Heart left ventricle (tissue), 16 donors: ENCODE measurements around the gene TTC34. TPM values are rescaled to one million over a fixed set of nuclear protein-coding genes. Genes with fewer than 3 reads are reported as not detected.

Source experiments
- ATAC-seq, 4 donors: fragments of 200-7000 bp; cut with Tn5 transposase; one replicate each; pipeline ENCODE4 v1.9.1; 2020 to 2022; ENCODE audit warnings: moderate library complexity in 4 of 4, mild to moderate bottlenecking in 3 of 4, moderate number of reproducible peaks in 1 of 4
- DNase-seq, 5 donors: peaks; one replicate each; pipeline ENCODE4 v3.0.0-alpha.2; 2020
- H3K27ac ChIP-seq, 12 donors: fragments of 200-600 bp; sonication (generic) in 4 of 12; one replicate each; pipeline versions ENCODE4 v1.5.0 to v1.8.0; 2016 to 2022; ENCODE audit warnings: mild to moderate bottlenecking in 2 of 12
- H3K27me3 ChIP-seq, 9 donors: fragments of 200-600 bp; sonication (generic) in 2 of 9; one replicate each; pipeline versions ENCODE4 v1.5.1 to v1.8.0; 2016 to 2022; ENCODE audit warnings: mild to moderate bottlenecking in 3 of 9
- H3K36me3 ChIP-seq, 9 donors: fragments of 200-600 bp; sonication (generic) in 2 of 9; one replicate each; pipeline versions ENCODE4 v1.5.0 to v1.8.0; 2018 to 2022; ENCODE audit warnings: mild to moderate bottlenecking in 2 of 9
- H3K4me1 ChIP-seq, 12 donors: fragments of 200-600 bp; sonication (generic) in 4 of 12; one replicate each; pipeline versions ENCODE4 v1.5.0 to v1.8.0; 2016 to 2022; ENCODE audit warnings: mild to moderate bottlenecking in 3 of 12
- H3K4me3 ChIP-seq, 12 donors: fragments of 200-600 bp; sonication (generic) in 4 of 12; one replicate each; pipeline versions ENCODE4 v1.5.0 to v1.8.0; 2017 to 2022; ENCODE audit warnings: mild to moderate bottlenecking in 9 of 12, moderate library complexity in 4 of 12
- H3K9me3 ChIP-seq, 12 donors: fragments of 200-600 bp; sonication (generic) in 4 of 12; one replicate each; pipeline versions ENCODE4 v1.5.0 to v1.8.0; 2016 to 2022; ENCODE audit warnings: mild to moderate bottlenecking in 1 of 12
- CTCF ChIP-seq, 12 donors: fragments of 200-600 bp; sonication (generic) in 4 of 12; IDR thresholded peaks; one replicate each; pipeline versions ENCODE4 v1.5.0 to v1.8.0; 2018 to 2022; ENCODE audit warnings: antibody characterized with exemption in 12 of 12, mild to moderate bottlenecking in 5 of 12
- POLR2A ChIP-seq, 2 donors: fragments of 450-650 bp; IDR thresholded peaks; one replicate each; pipeline ENCODE4 v1.6.1; 2017; ENCODE audit warnings: antibody characterized with exemption in 2 of 2, mild to moderate bottlenecking in 2 of 2, moderate library complexity in 2 of 2
- WGBS, 4 donors: extraction: QIAGEN DNeasy Blood & Tissue Kit in 2 of 4; methylation state at CpG; one replicate each; pipeline versions ENCODE4 v1.1.5 to v1.1.7; 2013 to 2018; 5-methylcytosine and 5-hydroxymethylcytosine counted together
- intact Hi-C, 10 donors: fragments of 100-400 bp; cut with DNase I; formaldehyde crosslinking; loops; one replicate each; pipeline versions ENCODE4 v1.11.1 to v1.14.2; 2022
- polyA plus RNA-seq, 2 donors: library from polyadenylated mRNA; stranded (reverse); fragments of 200-250 nt; gene quantifications; one replicate each; pipeline ENCODE4 v1.2.3, GENCODE V29; 2013
- total RNA-seq, 9 donors: library from RNA; depleted of rRNA in 2 of 9; stranded (reverse); fragments of >200 nt in 2 of 9; fragmentation: NEBNext Ultra II Directional in 3 of 9; extraction: Animal tissue kit (Norgen Biotek cat#: 25700) in 3 of 9; gene quantifications; one replicate each; pipeline versions ENCODE4 v1.1.0 to v1.2.4, GENCODE V29; 2016 to 2023
- donor health status: ischemic (EF 13 %, LVEDD 7.1; RV severe dilation, severe dysfunction).
- donor health status: healthy with polysubstance abuse.
- donor health status: DM: no; HTN: yes; CAD: no.
- donor health status: DM: no; HTN: no; CAD: no.
- donor health status: ischemic (EF 25% LVEDD 6.9; RV normal size, moderate dysfunction).
- donor health status: ischemic (EF 25% LVEDD 5.7; RV mildly dilated, moderate dysfunction).
- donor health status: healthy.
- donor health status: DM: yes; HTN: yes; CAD: no.
- donor health status: ischemic (EF 35%, LVEDD 5.7; RV mildly dilated, moderate dysfunction).
- donor health status: nonischemic (EF 11% LVEDD 7.7; RV severe dilation, severe dysfunction).
- donor health status: DM: yes; HTN: yes; CAD: no.
- donor health status: PGD.
- donor health status: ischemic (EF 29% LVEDD 5.4; RV normal size, mild dysfunction).
- donor health status: nonischemic (EF 23%, LVEDD 6.1; RV moderate dilation, normal function).

TTC34 gene
- total and polyA plus RNA-seq, 11 donors: 0.06 to 0.67 (median 0.42) TPM; not detected in 1

- 74 to 81% (median 76%) methylated on average over 6 to 18 of the region's 18 CpGs for WGBS, 4 donors
- no peak overlapping the region for H3K27ac ChIP-seq
- DNase-seq: peak in 1 of 5 donors; percentile 43
- no peak overlapping the region for H3K4me3 ChIP-seq
- ATAC-seq: peak in 1 of 4 donors; percentile 17
- intact Hi-C loops: no loop called here
- TF ChIP-seq CTCF (IDR thresholded peaks at IDR 0.05) (no peak), POLR2A (IDR thresholded peaks at IDR 0.05) (no peak)
- H3K4me1 ChIP-seq: peaks cover 0 to 10% (median 2%) of the 10 kb centered on the region in 12 donors
- H3K27me3 ChIP-seq: peaks cover 0 to 32% (median 0%) of the 10 kb centered on the region in 9 donors
- no peaks in the 10 kb centered on the region for H3K36me3 ChIP-seq
- H3K9me3 ChIP-seq: peaks cover 0 to 20% (median 10%) of the 10 kb centered on the region in 12 donors
Measured at GRCh38 chr1:2602866-2603520, 198.5 kb downstream of the TTC34 start.

- DNase-seq (peak in 2 of 5 donors; percentile 11 to 51), ATAC-seq (no peak)
- TF ChIP-seq POLR2A (IDR thresholded peaks at IDR 0.05) (no peak), CTCF (IDR thresholded peaks at IDR 0.05) (no peak)
- intact Hi-C loops: no loop called here
- peaks cover 0 to 32% (median 0%) of the 10 kb centered on the region in 9 donors for H3K27me3 ChIP-seq
- H3K27ac ChIP-seq: no peak overlapping the region
- peaks cover 0 to 22% (median 10%) of the 10 kb centered on the region in 12 donors for H3K9me3 ChIP-seq
- H3K4me3 ChIP-seq: no peak overlapping the region
- no peaks in the 10 kb centered on the region for H3K36me3 ChIP-seq
- H3K4me1 ChIP-seq: peaks cover 0 to 5% (median under 1%) of the 10 kb centered on the region in 12 donors
- 72 to 77% (median 76%) methylated on average over 15 of the region's 15 CpGs for WGBS, 4 donors
Measured at GRCh38 chr1:2602311-2602835, 199.1 kb downstream of the TTC34 start.

GRCh38 chr1:2601721-2602303 lies 199.7 kb downstream of the TTC34 start:
- H3K9me3 ChIP-seq: peaks cover 0 to 22% (median 10%) of the 10 kb centered on the region in 12 donors
- 80 to 87% (median 84%) methylated on average over 18 of the region's 18 CpGs for WGBS, 4 donors
- H3K4me1 ChIP-seq: peaks cover 0 to under 1% (median 0%) of the 10 kb centered on the region in 12 donors
- DNase-seq (peak in 2 of 5 donors; percentile 7 to 14), ATAC-seq (no peak)
- TF ChIP-seq POLR2A (IDR thresholded peaks at IDR 0.05) (no peak), CTCF (IDR thresholded peaks at IDR 0.05) (no peak)
- H3K4me3 ChIP-seq: no peak overlapping the region
- H3K27me3 ChIP-seq: peaks cover 0 to 32% (median 0%) of the 10 kb centered on the region in 9 donors
- H3K27ac ChIP-seq: no peak overlapping the region
- intact Hi-C loops: no loop called here
- H3K36me3 ChIP-seq: no peaks in the 10 kb centered on the region

DNA sequence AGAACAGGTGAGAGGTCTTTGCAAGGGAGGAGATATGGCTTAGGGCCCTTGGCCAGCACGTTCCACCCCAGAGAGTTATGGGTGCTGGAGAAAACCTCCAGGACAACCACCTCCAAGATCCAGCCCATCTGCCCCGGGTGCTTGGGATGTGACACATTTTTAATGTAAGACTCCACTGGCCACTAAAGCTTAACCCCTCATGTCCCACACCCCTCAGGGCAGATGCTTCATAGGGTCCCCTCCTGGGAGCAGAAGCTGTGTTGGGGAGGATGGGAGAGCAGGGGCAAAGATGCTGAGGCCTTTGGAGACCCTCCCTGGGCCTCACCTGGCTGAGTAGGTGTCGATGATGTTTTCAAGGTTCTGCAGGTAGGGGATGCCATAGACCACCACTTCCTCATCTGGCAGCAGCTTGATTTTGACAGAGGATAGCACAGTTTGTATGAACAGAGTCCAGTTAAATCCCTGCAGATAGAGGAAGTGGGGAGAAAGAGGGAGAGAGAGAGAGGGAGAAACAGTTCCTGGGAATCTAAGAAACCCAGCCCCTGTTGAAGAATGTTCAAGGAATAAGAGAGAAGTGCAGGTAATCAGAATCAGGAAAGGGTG lies 203.1 kb downstream of the TTC34 start:
- Histone ChIP-seq H3K9me3 (peaks cover 0 to 22% (median 10%) of the 10 kb centered on the region in 12 donors), H3K4me3 (no peak overlapping the region), H3K36me3 (no peaks in the 10 kb centered on the region), H3K27me3 (peaks cover 0 to 15% (median 0%) of the 10 kb centered on the region in 9 donors), H3K27ac (no peak overlapping the region), H3K4me1 (peaks cover 0 to 11% (median 6%) of the 10 kb centered on the region in 12 donors)
- TF ChIP-seq CTCF (IDR thresholded peaks at IDR 0.05) (no peak), POLR2A (IDR thresholded peaks at IDR 0.05) (no peak)
- ATAC-seq (no peak), DNase-seq (no peak)
- intact Hi-C loops: no loop called here
- WGBS, 4 donors: 65 to 75% (median 69%) methylated on average over 3 of the region's 3 CpGs
